NK-92 (cell line): ENCODE results near the gene TBC1D3B.
"Not testable (repeated sequence)": the region's sequence is repeated elsewhere in the genome, so short reads cannot be mapped to it uniquely, and the experiment has no call there.

Experiments
- DNase-seq: peaks from one replicate; lab custom pipeline; 2025; ENCODE audit not compliant: unreplicated experiment; lab: John Stamatoyannopoulos, UW

TBC1D3B gene

GRCh38 chr17:36201506-36201905 is 25.1 kb upstream of the TBC1D3B start:
- DNase-seq, result not testable (repeated sequence)

- not testable (repeated sequence) for DNase-seq
Observed at GRCh38 chr17:36201102-36201501, 24.7 kb upstream of the TBC1D3B start.

DNA sequence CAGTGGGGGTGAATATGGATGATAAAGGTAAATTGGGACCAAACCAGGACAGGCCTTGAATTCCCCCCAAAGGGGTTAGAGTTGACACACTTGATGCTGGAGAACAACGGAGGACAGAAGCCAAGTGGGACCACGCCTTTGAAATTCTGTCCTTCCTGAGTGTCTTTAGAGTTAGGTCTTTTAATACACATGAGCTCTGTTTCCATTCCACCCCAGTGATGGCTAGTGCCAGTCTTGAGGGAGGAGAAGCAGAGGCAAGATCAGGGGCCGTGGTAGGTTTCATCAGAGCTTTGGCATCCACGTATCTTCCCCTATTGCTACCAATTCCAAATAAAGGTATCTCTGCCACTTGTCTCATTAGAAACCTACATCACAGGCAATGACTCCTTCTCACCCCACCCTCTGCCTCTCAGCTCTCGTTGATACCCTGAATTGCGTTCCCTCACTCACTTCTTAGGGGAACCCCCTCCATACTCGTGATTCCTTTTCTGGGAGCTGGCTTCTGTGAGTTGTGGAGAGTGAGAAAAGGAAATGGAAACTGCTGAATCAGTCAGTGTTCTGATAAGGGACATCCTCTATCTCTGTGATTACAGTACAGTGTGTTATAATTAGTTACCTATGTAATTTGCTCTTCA is 22.5 kb upstream of the TBC1D3B start:
- no peak for DNase-seq

DNA sequence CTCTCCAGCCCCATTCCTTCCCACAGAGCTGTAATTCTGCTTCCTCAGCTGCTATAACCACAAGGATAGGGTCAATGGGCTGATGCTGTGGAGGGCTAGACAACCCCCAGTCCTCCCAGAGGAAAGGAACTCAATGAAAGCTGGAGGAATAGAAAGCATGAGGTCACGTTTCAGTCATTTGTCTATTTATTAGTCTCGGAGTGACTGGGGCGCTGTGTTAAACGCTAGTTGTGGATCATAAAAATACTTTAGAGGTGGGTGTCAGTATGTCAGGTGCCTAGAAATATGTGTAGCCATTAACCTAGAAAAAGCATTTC is 20.9 kb upstream of the TBC1D3B start:
- no peak for DNase-seq

DNA sequence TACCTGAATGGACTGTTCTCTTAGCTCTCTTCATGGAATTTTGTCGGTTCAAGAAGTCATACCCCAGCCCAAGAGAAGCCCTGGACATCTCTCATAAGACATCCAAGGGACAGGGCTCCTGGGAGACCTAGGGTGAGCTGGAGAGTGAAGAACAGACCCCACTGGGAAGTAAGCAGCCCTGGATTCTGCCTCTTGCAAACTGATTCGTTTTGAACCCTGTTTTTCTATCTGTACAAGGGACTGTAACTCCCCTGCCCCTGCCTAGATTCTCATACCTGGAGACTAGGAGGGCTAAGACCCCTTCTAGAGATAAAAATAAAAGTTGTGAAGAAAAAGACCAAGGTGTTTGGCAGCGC is 19.7 kb upstream of the TBC1D3B start:
- no peak for DNase-seq

- no peak for DNase-seq
Observed at GRCh38 chr17:36195434-36196130, 19.1 kb upstream of the TBC1D3B start.

DNA sequence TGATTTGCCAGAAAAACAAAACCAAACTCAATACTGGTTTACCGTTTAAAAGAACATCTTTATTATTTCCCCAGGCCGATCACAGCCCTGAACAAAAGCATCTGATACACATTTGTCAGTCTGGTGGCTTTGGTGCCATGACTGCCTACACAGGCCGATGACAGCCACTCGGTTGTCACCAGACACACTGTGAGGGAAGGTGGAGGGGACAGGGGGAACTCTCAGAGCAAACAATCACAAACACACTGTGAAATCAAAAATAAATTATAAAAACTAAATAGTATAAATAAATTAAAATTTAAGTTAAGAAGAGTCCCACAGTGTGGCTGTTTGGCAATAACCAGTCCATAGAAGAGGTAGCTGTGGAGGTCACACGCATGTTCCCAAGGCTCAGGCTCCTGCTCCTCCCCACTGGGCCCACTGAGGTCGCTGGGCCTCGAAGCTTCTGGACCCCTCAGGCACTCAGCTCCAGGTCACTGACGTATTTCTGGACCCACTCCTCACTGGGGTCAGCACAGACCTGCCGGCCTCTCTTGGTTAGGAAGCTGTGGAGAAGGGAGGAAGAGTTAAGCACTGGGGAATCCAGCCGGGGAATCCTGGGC is 18.5 kb upstream of the TBC1D3B start:
- DNase-seq, result not testable (repeated sequence)

DNA sequence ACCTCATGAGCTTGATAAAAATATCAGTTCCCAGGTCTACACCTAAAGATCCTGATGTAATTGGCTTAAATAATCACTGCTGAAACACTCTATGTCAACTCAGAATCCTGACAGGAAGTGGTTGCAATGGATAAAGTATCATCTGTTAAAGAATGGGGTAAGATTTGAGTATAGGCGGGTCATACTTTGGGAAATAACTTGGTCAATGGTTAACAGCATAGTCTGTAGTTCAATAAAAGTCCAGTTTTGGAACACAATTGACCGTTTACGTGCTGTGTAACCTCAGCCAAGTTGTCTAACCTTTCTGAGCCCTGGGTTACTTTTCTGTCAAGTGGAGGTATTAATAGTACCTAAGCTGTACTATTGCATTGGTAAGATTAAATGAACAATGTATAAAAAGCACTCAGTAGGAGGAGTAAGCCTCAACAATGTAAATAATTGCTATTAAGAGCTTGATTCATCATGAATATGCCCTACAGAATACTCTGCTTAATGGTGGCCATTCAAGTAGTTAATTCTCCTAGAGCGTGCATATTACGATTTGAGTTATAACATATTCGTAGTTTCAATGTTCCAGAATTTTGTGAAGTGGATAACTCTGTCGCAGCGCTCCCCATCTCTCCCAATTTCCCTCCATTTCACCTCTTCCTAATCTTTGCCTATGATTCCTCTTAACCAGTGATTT is 17.9 kb upstream of the TBC1D3B start:
- DNase-seq, result not testable (repeated sequence)

- no peak for DNase-seq
Observed at GRCh38 chr17:36193216-36193775, 16.9 kb upstream of the TBC1D3B start.

DNA sequence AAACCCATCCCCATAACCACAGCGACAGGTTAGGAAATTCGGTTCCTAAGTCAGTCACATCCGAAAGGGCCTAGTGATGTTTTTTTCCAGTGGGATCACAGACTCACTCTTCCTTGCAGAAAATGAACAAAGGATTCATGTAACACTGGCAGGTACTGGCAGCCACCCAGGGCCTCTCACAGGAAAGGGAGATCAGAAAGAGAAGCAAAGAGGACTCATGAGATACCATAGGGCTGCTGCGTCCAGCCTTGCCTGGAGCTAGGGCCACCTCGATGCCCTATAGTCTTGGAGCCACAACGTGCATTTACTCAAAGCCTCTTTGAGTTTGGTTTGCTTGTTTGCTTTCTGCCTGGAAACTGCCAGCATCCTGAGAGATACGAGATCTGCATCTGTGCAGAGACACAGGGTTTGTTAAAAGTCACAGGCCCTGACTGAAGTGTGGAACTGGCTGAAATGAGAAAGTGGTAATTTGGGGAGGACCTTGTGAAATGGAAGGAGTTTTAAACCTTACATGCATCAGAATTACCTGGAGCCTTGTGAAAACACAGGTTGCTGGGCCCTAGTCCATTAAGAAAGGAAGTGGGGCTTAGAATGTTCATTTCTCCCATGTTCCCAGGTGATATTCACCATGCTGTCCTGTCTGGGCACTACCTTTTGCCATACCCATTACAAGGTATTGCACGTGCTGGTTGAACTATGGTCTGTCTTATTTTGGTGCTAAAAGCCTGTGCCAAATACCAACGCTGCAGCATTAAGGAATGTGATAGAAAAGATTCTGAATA is 14.3 kb upstream of the TBC1D3B start:
- DNase-seq, result not testable (repeated sequence)

GRCh38 chr17:36189993-36190392 is 13.6 kb upstream of the TBC1D3B start:
- not testable (repeated sequence) for DNase-seq

DNA sequence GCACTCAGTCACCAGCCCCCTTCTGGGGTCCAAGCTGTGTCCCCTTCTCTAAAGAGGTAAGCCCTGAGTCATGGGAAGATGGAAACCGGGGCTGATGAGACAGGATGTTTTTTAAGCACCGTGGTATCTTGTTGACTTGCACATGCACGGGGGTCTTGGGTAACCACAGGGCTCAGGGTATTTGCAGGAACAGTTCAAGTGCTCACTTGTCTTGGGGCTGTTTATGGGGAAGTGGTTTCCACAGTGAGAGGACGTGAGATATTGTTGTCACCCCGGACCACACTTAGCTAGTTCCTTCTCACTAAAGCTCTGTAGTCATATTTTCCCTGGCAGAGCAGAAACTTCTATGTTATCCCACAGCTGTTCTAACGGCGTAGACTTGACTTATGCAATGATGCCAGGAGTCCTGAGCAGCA is 12.5 kb upstream of the TBC1D3B start:
- DNase-seq, result no peak

GRCh38 chr17:36187943-36188665 is 11.7 kb upstream of the TBC1D3B start:
- not testable (repeated sequence) for DNase-seq

GRCh38 chr17:36186810-36187763 is 10.7 kb upstream of the TBC1D3B start:
- DNase-seq, result not testable (repeated sequence)

DNA sequence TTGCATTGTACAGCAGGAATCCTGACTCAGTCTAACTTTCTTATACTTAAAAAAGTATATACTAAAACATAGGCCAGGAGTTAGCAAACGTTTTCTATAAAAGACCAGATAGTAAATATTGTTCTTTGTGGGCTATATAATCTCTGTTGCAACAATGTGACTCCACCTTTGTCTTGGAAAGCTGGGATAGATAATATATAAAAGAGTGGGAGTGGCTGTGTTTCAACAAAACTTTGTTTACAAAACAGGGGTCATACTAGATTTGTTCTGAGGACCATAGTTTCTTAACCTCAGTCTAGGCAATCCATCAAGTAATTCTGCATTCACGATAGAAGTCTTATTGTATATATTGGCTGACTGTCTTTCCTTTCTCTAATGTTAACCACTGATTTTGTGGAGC is 9.0 kb upstream of the TBC1D3B start:
- DNase-seq, result no peak

DNA sequence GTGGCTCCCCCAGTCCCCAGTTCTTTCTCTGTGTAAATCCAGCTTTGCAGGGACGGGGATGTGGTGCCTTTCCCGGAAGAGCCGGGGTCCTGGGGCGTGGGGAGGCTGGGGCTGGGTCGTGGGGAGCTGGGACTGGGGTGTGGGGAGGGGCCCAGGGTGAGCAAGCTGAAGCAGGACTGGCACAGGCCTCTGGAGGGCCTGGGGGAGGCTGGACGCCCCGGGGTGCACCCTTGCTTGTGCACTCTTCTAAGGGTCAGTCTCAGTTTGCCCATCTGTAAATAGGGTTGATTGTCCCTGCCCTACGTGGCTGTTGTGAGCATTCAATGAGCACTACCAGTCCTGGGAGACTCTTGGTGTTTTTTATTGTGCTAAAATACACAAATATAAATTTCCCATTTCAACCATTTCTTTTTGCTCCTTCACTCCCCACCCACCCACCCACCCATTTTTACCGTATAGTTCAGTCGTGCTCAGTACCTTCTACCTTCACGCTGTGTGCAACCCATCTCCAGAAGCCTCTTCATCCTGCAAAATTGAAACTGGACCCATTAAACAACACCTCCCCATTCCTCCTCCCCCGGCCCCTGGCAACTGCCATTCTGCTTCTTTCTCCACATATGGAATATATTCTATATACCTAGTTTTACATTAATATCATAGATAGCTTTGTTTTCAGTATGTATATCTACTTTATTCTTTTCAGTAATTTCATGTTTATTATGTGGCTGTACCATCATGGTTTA is 7.8 kb upstream of the TBC1D3B start:
- no peak for DNase-seq

DNA sequence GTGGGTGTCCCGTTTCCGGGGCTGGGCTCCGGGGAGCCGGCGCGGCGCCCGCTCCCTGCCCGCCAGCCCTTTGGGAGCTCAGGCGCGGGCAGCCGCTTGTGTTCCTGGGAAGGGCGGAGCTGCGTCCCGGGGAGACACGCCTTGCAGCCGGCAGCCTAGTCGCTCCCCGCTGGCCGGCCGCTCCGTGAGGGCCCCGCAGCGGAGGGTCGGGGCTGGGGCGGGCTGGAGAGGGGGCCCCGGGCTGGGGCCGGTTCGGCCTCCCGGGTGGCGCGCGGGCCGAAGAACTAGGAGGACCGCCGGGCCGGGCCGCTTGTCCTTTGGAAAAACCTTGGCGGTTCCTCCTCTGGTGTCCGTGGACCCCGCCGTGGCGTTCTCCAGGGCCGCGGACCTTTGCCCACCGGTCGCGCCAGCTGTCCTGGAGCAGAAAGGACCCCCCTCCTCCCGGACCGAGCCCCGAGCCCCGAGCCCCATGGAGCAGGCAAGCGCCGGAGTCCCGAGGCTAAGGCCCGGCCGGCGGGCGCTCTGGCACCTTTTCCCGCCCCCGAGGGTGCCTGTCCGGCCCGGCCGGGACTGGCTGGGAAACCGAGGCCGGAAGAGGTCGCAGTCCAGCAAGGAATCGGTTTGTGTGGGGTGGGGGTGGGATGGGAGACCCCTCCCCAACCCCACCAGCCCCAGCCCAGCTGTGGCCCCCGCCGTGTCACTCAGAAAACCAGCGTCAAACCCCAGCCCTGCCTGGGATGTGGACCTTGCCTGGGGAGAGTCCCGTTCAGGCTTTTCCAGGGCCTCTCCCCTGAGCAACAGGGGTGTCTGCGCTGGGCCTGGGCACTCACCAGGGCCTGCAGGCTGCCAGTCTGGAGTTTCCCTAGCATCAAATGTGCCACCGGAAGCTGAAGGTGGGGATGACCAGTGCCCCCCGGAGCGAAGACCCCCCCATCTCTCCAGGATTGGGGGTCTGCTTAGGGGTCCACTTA is 6.8 kb upstream of the TBC1D3B start:
- DNase-seq, result no peak
